ENCODE results near the gene ZNF263.

GRCh38 chr16:3328104-3328503 lies 44.8 kb downstream of the ZNF263 start:
- TF ChIP-seq POLR2AphosphoS5 (IDR thresholded peaks at IDR 0.05) (no peak), CTCF (IDR thresholded peaks at IDR 0.05) (no peak)

Data from suprapubic skin (tissue), 3 donors.